Tongue (tissue), 2 donors: ENCODE data around the gene UROC1. TPM values are rescaled to one million over a fixed set of nuclear protein-coding genes. Genes with fewer than 3 reads are reported as not detected.
A peak's percentile ranks its signal among the peaks of the same experiment; 100 is the strongest.

ENCODE experiments used
- DNase-seq: peaks from one replicate; pipeline ENCODE4 v3.0.0-alpha.2; 2015
- total RNA-seq: library from RNA; depleted of rRNA; stranded (reverse); fragments of >200 nt; gene quantifications from one replicate; pipeline ENCODE4 v1.2.3, GENCODE V29; 2014

The UROC1 gene
- total RNA-seq, 1 donor from 2014 or later: not detected

DNA sequence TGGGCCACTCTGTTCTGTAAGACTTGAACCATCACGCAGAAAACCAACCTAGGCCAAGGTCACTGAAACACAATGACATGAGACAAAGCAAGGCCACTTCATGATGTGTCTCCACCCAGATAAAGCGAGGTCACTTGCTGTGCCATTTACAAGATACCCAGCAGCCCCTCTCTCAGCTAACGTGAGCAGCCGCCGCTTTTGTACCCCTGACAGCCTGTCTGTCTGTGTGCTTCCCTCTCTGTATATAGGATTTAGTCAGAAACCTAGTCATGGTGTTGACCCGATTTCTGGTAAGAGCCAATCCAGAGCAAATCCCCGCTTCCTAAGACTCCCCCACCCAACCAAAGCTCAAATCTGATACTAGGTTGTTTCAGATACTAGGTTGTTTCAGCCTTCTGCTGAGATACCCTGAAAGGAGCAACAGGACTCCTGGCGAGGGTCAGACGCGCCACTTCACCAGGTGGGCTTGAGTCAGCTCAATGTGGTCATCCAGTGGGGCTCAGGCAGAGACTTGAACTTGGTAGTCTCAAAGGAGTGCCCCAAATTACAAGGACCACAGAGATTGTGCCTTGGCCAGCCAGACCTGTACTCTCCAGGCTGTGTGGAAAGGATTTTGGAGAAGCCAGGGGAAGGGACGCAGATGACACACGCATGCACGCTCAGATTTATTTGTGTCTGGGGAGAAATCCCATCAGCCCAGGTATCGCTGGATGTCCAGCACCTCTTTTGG lies 38.8 kb downstream of the UROC1 start:
- DNase-seq: no peak

DNA sequence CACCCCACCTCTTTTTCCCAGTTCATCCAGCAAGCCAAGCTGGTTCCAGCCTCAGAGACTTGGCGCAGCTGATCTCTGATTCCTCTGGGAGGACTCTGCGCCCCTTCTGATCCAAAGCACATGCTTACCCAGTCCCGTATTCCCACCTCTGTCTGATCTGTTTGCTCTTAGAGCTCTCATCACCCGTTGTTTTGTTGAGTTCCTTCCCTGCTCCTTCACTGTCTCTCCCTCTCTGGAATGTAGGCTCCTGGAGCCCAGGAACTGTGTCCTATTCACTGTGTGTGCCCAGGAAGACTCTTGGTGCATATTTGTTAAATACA lies 40.6 kb downstream of the UROC1 start:
- no peak for DNase-seq

DNA sequence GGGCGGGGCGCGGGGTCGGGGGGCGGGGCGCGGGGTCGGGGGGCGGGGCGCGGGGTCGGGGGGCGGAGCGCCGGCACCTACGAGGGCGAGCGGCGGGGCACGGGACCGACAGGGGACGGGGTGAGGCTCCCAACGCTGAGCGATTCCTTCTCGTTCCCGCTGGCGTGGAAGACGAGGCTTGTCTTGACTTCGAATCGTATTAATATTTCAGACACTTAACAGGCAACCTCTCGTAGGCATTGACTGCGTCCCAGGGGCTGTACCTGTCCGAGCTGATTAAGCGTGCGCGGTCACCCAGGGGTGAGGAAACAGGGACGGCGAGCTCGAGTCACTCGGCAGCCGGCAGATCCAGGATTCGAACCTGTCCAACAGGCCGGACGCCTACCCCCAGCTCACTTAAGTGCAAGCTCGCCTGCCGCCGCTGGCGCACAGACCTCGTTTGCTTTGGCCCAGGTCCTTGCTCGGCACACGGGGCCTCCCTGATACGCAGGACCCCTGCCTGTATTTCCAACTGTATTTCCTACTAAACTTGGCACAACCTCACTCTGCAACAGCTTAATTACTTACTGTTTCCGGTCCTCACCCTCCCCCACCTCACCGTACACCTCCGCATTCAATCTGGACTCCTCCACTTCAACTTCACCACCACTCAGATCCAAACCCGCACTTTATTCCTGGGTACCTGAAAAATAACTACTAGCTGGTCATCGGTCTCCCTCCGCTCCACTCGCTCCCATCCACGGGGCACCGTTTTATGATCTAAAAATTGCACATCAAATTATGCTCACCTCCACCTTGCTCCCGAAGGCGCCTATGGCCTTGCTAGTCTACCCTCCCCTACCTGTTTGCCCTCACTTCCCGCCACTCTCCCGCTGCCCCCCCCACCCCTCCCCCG lies 41.2 kb downstream of the UROC1 start:
- peak; percentile 61 for DNase-seq

DNA sequence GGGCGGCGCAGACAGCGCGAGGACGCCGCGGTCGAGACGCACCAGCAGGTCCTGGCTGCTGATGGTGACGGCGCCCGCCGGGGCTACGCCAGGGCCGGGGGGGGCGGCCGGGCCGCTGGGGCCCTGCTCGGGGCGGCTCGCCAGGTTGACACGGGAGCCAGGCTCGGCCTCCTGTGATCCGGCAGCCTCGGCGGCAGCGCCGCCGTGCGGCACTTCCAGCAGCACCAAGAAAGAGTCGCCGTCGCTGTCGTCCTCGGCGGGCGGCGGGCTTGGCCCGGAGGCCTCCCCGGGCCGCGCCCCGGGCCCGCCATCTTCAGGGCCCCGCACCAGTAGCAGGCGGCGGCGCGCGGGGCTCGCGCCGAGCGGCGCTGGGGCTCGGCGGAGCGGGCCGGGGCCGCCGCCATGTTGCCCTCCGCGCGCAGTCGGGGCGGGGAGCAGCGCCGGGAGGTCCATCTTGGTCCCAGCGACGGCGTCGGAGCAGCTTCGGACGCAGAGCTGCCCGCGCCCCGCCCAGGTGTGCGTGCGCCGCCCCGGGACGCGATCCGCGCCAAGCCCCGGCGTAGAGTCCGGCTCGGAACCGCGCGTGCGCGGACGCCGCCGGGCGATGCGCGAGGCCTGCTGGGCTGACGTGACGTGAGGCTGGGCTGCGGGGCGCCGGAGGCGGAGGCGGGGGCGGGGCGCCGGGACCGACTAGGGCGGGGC lies 42.0 kb downstream of the UROC1 start, which contains the start of gene ZXDC:
Gene ZXDC, minus strand, starts transcription at position 479 of the 702 bp plus-strand sequence. Its CDS starts 26 bp downstream, at position 453.
- peak; percentile 97 for DNase-seq

DNA sequence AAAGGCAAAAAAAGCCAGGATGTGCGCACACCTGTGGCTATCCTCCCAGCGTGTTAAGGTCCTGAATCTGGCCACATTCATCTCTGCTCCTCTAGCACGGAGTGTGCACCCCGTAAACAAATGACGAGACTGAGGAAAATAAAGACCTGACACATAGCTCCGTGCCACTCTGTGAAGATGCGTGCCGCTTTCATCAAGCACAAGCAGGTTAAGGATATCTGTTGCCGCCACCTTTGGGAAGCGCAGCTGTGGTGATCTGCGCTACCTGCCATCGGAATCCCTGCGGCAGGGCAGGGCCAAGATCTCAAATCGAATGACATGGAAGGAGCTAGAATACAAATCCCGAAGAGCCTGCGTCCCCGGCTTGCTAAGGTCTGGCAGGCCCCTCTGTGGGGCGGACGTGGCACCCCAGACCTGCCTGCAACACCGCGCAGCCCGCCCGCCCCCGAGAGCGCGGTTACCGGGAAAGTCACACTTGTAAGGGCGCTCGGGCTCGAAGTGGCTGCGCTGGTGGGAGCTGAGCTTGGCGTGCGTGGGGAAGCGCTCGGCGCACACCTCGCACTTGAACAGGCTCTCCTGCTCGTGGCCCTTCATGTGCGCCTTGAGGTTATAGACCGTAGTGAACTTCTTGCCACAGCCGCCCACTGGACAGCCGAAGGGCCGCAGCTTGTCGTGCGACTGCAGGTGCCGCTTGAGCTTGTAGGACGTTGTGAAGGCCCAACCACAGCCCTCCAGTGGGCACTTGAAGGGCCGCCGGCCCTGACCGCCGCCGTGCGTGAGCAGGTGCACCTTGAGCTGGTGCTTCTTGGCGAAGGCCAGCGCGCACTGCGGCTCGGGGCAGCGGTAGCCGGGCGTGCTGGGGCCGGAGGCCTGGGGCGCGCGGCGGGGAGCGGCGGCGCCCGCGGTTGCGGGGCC lies 42.8 kb downstream of the UROC1 start:
- DNase-seq: peak; percentile 52

DNA sequence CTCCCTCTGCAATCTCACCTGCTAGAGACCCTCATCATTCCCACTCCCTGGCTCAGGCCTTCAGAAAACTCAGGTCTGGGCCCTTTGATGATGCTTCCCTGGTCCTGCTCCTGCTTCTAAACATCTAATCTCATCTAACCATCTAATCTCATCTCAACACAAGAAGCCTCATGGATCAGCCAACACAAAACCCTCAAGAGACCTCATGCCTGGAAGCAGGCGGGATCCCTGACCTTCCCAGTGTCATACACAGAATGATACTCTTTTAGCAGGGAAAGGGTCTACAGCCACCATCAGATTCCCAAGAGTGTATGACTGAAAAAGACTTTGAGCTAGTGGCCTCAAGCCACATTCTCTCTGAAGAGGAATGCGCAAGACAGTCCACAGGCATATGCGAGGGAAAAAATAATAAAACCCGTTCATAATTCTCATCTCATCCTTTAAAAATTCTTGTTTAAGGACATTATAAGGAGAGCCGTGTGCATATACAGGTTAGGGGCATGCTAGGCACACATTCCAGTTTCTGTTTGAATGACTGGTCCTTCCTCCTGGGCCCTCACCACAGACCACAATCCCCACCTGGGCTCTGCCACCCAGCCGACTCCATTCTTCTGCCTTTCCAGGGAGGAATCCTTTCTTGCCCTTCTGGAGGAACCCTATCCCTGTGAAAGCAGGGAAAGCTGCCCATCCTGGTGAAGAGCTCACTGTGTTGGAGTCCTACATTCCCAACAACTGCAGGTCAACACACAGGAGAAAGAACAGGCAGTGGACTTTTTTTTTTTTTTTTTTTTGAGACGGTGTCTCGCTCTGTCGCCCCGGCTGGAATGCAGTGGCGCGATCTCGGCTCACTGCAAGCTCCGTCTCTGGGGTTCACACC lies 44.0 kb downstream of the UROC1 start:
- no peak for DNase-seq

DNA sequence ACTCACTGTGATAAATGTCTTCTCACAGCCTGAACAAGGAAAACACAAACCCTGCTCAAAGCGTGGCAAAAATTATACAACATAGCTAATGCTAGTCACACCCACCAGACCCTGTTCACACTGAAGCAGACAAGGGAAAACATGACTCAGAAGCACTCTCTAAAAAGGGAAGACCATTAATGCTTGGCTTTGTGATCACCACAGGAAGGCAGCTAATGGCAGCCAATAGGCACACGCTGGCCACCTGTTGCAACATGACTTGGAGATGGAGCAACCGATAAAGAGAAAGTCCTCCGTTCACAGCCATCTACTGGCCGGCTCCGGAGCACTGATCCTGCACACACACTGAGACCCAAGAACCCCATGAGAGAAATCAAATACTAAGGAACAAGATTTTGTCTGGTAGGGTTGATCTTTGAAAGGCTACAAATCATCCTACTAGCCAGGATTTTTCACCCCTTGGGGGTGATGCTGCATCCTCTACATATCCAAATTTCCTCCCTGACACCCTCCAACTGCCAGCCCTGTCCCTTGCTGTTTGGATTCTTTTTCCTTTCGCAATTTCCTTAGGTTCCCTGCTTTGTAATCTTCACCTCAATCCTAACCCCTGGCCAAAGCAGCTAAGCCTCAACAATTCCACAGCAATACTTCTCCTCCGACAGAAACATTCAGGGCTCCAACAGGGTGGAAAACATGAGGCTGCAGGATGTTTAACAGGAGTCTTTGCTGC lies 45.1 kb downstream of the UROC1 start:
- peak; percentile 73 for DNase-seq

DNA sequence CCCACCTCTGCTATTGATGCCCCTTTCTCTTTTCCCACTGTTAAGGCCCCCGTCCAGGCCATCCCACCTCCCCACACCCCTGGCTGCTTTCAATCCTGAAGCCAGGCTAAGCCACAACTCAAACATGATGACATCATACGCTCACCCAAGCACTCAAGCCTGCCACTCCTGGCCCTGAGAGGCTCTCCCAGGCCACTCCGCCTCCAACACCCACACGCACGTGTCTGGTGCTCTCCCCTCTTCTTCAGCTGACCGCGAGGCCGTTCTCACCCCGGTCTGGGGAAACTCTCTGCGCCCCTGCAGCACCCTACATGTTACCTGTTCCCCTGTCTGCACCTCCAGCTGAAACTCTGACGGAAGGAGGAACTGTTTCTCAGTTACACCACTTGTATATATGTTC lies 48.1 kb downstream of the UROC1 start:
- DNase-seq: no peak

DNA sequence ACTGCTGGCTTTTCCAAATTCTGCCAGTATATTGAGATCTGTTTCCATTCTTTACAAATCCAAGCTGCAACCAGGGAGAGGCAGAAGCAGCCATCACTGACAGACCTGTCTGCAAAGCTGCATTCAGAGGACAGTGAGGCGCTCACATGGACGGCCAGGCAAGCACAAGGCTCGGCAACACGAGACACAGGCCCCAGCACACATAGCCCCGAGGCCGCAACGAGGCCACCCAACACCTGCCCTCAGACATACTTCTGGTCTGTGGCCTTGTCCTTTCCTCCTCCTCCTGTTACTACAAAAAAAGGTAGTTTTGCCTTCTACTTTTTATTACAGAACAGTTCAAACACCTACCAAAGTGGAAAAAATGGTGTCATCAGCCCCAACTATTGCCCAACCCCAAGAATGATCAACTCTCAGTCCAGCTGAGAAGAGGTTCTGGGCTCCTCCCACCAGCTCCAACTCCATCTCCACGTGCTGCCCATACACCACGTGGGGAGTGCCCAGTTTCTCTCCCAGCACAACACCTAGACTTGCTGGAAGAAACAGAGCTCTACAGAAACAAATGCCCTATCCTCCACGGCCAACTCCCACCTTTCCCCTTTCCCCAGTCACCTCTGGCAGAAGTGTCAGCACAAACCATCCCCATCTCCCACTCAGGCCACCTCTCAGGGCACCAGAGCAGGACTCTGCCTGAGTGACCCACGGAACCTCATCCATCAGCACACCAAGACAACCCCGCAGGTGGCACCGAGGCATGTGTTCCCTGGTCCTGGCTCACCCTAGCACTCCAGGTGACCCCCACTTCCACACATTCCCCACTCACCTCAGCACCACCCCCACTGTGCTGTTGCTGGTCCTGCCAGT lies 49.3 kb downstream of the UROC1 start:
- DNase-seq: no peak

DNA sequence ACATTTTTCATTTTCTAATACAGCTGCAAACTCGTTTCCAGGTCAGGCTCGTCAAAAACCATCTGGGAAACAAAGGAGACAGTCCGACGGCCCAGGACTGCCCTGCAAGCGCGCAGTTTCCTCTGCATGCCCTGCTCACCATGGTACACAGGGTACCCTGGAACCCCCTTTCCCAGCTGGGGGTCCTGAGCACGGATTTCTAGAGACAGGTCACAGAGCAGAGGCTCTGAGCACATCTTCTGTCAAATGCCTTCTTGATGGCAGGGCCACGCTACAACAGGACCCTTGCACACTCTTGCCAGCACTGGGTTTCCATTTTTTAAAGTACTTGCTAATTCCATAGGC lies 50.0 kb downstream of the UROC1 start:
- no peak for DNase-seq

DNA sequence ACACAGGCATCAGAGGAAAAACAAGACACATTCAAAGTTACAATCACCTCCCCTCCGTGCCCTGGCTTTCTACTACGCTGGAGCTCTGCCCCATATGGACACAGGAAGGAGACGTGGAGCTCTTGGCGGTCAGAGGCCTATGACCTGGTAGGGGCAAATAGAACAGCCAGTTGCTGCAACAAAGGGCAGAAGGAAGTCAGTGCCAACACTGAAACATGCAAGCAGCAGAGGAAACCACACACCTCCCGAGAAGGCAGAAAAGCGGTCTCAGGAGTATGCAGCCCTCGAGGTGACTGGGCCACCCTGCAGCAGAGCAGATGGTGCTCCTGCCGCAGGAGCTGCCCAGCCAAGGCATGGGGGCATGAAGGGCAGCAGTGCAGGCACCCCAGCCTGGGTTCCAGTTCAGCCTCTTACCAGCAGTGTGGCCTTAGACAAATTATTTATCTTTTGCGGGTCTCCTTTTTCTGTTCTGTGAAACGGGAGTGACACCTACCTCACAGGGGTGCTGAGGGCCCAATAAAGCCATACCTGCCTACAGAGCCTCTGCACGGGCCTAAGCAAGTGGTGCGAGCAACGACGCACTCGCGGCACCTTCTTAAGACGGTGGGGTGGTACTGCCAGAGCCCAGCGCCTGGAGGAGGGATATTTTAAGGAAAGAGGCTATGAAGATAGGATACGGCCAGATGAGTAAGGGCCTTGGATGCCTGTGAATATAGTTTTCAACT lies 50.5 kb downstream of the UROC1 start:
- no peak for DNase-seq

DNA sequence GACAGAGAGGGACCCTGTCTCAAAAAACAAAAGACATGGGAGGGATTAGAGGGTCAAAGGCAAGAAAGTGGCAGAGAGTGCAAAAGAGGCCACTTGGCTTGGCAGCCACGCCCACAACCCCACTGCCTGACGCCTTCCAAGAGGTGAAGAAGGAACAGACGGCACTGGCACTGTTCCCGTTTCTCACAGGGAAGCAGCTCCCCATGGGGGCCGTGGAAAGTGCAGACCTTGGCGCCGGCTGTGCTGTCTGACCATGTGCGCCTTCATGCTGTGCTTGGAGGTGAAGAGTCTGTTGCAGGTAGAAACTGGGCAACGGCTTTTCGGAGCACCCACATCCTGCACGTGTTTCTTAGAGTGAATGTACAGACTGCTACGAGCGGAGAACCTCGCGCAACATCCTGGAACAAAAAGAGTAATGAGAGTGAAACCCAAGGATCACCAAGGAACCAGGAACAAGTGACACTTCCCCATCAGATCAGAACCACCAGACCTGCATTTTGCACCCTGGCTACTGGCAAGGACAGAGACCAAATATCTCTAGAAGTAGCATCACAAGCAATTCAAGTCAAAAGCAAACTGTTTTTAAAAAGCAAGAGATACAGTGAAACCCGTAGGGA lies 51.5 kb downstream of the UROC1 start:
- DNase-seq: no peak

DNA sequence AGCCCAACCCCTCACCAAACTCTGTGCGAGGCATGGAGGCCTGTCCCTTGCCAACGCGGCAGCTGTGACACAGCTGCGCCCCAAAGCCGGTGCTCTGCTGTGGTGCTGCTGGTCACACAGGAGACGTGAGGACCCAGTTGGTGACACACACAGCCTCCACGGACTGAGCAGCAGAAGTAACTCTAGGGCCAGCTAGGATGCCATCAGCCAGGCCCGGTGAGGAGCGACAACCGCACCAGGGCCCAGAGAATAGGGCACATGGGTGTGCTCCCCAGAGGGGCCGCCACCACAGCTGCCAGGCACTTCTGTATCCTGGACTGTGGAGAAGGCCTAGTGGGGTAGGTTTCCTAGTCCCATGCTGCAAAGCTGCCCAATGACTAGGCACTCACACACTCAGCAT lies 52.6 kb downstream of the UROC1 start:
- DNase-seq: peak; percentile 66

DNA sequence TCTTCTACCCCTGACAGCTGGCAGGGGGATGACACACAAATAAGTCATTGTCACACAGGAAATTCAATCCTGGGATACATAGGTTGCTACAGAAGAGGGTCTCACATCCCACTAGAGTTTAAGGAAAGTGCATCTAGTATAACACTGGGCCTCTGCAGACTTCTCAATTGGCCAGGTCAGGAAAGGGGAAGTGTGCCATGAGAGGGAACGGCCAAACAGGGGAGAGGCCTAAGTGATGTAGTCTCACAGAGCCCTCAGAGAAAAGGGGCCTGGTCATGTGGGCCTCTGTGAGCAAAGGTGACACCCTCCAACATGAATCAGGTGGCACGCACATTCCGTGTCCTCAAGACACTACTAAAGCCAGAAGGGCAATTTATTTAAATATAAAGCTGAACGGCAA lies 53.1 kb downstream of the UROC1 start:
- no peak for DNase-seq

DNA sequence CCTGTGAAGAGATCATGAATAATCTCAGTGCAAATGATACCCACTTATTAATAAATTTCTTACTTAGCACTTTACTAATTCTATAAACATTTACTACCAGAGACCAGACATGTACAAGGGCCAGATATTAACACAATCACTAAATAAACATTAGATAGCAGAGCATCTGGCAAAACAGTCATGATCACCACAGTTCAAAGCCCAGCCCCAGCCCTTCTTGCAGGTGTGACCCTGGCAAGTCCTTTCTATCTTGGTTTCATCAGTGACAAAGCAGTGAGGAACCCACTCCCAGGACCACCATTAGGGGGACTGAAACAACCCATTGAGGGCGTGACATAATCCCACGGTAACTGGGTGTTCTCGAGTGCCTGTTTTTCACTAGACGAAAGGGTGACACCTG lies 53.5 kb downstream of the UROC1 start:
- no peak for DNase-seq

DNA sequence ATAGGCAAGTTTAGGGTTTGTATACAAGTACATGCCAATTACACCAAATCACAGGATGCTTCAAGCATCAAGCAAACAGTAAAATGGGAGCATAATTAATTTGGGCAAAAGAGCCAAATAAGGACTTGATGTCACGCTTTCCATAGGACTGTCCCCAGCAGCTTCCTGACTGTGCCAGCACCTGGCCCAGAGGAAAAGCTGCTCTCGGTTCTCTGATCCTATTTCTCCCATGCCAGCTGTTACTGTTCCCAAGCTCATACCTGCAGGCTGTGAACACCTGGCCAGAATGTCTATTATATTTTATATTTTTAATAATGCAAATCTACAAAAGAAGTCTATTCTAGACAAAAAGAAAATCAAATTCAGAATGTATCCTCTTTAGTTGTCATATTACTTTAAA lies 54.1 kb downstream of the UROC1 start:
- no peak for DNase-seq

DNA sequence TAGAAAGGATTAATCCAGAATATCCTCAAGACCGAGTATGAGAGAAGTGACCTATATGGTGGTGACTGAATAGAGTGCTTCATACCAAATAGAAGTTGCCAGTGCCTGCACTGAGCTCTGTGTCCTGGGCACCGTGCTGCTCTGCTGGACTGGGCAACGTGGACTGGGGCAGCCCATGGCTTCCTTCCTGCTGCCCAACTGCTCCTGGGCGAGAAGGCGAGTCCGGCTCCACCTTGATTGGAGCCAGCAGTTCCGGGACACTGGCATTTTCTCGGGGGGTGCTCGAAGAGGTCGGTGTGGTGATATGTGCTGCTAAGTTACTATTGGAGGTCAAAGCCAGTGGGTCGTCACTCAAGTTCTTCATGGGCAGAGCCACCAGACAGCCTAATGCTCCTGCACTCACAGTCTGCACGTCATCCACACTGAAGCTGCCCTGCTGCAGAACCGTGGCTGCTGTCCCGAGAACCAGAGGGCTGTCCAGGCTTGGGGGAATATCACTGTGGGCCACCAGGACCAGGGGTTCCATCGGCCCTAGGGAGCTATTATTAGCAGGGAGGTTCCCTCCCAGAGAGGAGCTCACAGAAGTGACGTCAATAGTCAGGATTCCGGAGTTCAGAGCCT lies 56.0 kb downstream of the UROC1 start:
- DNase-seq: no peak

DNA sequence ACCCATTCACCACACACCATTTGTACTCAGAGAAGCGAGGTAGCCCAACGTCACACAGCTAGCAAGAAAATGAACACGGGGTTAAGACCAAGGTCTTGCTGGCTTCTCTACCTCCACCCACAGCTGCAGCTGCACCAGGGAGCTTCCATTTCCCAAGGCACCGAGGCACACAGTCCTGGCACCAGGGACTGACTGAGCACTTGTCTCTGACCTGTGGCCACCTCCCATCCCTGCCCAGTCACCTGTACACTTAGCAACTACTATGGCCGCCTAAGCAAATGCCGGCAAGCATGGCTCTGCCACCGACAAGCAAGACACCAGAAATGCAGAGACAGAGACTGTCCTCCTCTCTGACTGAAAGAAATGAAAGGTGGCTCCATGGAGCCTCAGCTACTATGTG lies 57.2 kb downstream of the UROC1 start:
- no peak for DNase-seq
